PC-9 (cell line): ENCODE results near the gene CNTN5.

Experiments used
- EZH2 ChIP-seq: fragments of 200-600 bp; sonication (generic); IDR thresholded peaks from 2 replicates; pipeline ENCODE4 v1.8.0; 2017; ENCODE audit warnings: antibody characterized with exemption, low read depth
- TF ChIP-seq, protein P1 (sequence below): fragments of 200-600 bp; sonication (generic); conservative IDR thresholded peaks from 2 replicates; pipeline ENCODE4 v1.6.1; 2017; ENCODE audit warnings: mixed run types, antibody characterized with exemption, mild to moderate bottlenecking, moderate library complexity

DNA sequence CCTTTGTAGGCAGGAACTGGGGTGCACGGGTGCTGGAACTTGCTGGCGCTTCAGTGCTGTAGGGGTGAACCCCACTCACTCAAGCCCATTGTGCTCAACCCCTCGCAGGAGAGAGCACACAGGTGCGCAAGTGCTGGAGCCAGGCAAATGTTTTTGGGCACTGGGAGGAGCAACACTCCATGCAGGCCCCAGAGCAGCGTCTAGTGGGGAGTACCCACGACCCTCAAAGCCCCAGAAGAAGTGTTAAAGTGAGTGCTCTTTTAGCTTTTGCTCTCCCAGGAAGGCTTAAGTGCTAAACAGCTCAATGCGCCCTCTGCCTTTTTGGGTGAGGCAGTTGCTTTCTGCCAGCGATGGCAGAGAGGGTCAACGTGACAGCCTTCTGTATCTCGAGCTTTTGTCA is 1384.2 kb downstream of the CNTN5 start:
- TF ChIP-seq, protein P1, sequence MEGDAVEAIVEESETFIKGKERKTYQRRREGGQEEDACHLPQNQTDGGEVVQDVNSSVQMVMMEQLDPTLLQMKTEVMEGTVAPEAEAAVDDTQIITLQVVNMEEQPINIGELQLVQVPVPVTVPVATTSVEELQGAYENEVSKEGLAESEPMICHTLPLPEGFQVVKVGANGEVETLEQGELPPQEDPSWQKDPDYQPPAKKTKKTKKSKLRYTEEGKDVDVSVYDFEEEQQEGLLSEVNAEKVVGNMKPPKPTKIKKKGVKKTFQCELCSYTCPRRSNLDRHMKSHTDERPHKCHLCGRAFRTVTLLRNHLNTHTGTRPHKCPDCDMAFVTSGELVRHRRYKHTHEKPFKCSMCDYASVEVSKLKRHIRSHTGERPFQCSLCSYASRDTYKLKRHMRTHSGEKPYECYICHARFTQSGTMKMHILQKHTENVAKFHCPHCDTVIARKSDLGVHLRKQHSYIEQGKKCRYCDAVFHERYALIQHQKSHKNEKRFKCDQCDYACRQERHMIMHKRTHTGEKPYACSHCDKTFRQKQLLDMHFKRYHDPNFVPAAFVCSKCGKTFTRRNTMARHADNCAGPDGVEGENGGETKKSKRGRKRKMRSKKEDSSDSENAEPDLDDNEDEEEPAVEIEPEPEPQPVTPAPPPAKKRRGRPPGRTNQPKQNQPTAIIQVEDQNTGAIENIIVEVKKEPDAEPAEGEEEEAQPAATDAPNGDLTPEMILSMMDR, result no peak
- TF ChIP-seq EZH2, result no peak
